Glutamatergic neuron (in vitro differentiated cells): ENCODE measurements around the gene AMPH. TPM values are rescaled to one million over a fixed set of nuclear protein-coding genes. Genes with fewer than 3 reads are reported as not detected.

Experiments
- DNase-seq: peaks from one replicate; pipeline ENCODE4 v3.0.0; 2022
- H3K27ac Mint-ChIP-seq: one replicate; pipeline ENCODE4 v1.8.0; 2020; ENCODE audit warnings: mild to moderate bottlenecking, mixed read lengths, inconsistent platforms; ENCODE audit not compliant: unreplicated experiment
- H3K27me3 Mint-ChIP-seq: one replicate; pipeline ENCODE4 v1.8.0; 2020; ENCODE audit warnings: mild to moderate bottlenecking, moderate library complexity, mixed read lengths, inconsistent platforms; ENCODE audit not compliant: unreplicated experiment
- H3K36me3 Mint-ChIP-seq: one replicate; pipeline ENCODE4 v1.8.0; 2020; ENCODE audit warnings: mild to moderate bottlenecking, mixed read lengths, inconsistent platforms; ENCODE audit not compliant: unreplicated experiment
- H3K4me1 Mint-ChIP-seq: one replicate; pipeline ENCODE4 v1.8.0; 2020; ENCODE audit warnings: mild to moderate bottlenecking, low read depth, mixed read lengths, inconsistent platforms; ENCODE audit not compliant: unreplicated experiment
- H3K4me3 Mint-ChIP-seq: one replicate; pipeline ENCODE4 v1.8.0; 2020; ENCODE audit warnings: mild to moderate bottlenecking, mixed read lengths, inconsistent platforms; ENCODE audit not compliant: unreplicated experiment
- H3K9me3 Mint-ChIP-seq: one replicate; pipeline ENCODE4 v1.8.0; 2020; ENCODE audit warnings: mild to moderate bottlenecking, moderate library complexity, mixed read lengths, inconsistent platforms; ENCODE audit not compliant: unreplicated experiment
- total RNA-seq: library from RNA; stranded (reverse); fragmentation: NEBNext Ultra II Directional; extraction: Animal tissue kit (Norgen Biotek cat#: 25700); gene quantifications from one replicate; pipeline ENCODE4 v1.2.1, GENCODE V29; 2021; ENCODE audit not compliant: unreplicated experiment
- TF ChIP-seq, protein P1 (sequence below): fragments of 200-600 bp; sonication (generic); IDR thresholded peaks from one replicate; pipeline ENCODE4 v1.5.0; 2021; ENCODE audit not compliant: partially characterized antibody, unreplicated experiment

The AMPH gene
- total RNA-seq, 1 donor from 2014 or later: 9.4 TPM

GRCh38 chr7:38629651-38630510 is 1.3 kb downstream of the AMPH start:
- peaks cover 5% of the 10 kb centered on the region for H3K27me3 Mint-ChIP-seq
- peak overlapping the region; percentile 77 for H3K4me3 Mint-ChIP-seq
- H3K4me1 Mint-ChIP-seq: peaks cover 8% of the 10 kb centered on the region
- TF ChIP-seq, protein P1, sequence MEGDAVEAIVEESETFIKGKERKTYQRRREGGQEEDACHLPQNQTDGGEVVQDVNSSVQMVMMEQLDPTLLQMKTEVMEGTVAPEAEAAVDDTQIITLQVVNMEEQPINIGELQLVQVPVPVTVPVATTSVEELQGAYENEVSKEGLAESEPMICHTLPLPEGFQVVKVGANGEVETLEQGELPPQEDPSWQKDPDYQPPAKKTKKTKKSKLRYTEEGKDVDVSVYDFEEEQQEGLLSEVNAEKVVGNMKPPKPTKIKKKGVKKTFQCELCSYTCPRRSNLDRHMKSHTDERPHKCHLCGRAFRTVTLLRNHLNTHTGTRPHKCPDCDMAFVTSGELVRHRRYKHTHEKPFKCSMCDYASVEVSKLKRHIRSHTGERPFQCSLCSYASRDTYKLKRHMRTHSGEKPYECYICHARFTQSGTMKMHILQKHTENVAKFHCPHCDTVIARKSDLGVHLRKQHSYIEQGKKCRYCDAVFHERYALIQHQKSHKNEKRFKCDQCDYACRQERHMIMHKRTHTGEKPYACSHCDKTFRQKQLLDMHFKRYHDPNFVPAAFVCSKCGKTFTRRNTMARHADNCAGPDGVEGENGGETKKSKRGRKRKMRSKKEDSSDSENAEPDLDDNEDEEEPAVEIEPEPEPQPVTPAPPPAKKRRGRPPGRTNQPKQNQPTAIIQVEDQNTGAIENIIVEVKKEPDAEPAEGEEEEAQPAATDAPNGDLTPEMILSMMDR: no peak
- DNase-seq: no peak
- H3K9me3 Mint-ChIP-seq: peaks cover 4% of the 10 kb centered on the region
- H3K36me3 Mint-ChIP-seq: peaks cover 9% of the 10 kb centered on the region
- no peak overlapping the region for H3K27ac Mint-ChIP-seq

GRCh38 chr7:38628630-38629385 is 2.4 kb downstream of the AMPH start:
- Mint-ChIP-seq H3K4me1 (peaks cover 8% of the 10 kb centered on the region), H3K36me3 (peaks cover 14% of the 10 kb centered on the region)
- no peak for DNase-seq

DNA sequence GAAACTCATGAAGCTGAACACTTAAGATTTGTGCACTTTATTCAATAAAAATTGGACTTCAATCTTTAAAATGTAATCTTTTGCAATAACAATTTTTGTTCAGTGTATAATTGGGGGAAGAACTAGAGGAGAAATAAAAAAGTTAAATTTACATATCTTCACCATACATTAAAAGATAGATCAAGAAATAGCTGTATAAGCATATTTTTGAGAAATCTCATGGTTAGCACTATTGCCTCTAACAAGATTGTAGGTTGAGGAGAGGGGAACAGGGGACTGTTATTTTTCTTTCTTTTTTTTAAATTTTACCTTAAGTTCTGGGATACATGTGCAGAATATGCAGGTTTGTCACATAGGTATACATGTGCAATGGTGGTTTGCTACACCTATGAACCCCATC is 5.3 kb downstream of the AMPH start:
- Mint-ChIP-seq H3K27me3 (peaks cover 3% of the 10 kb centered on the region), H3K36me3 (peaks cover 14% of the 10 kb centered on the region), H3K27ac (no peak overlapping the region), H3K9me3 (peaks cover 4% of the 10 kb centered on the region), H3K4me1 (peaks cover 8% of the 10 kb centered on the region), H3K4me3 (no peak overlapping the region)
- no peak for DNase-seq
- TF ChIP-seq, protein P1: no peak

More at GRCh38 chr7:38628630-38629385, 2.4 kb downstream of the AMPH start:
- no peak overlapping the region for H3K27ac Mint-ChIP-seq
- peaks cover 5% of the 10 kb centered on the region for H3K27me3 Mint-ChIP-seq
- no peak overlapping the region for H3K4me3 Mint-ChIP-seq
- TF ChIP-seq, protein P1: no peak
- H3K9me3 Mint-ChIP-seq: peaks cover 4% of the 10 kb centered on the region

GRCh38 chr7:38615665-38616064 is 15.5 kb downstream of the AMPH start:
- H3K9me3 Mint-ChIP-seq: no peaks in the 10 kb centered on the region
- no peak overlapping the region for H3K4me3 Mint-ChIP-seq
- H3K4me1 Mint-ChIP-seq: no peaks in the 10 kb centered on the region
- no peak for DNase-seq
- H3K36me3 Mint-ChIP-seq: no peaks in the 10 kb centered on the region
- H3K27ac Mint-ChIP-seq: no peak overlapping the region
- TF ChIP-seq, protein P1: no peak
- no peaks in the 10 kb centered on the region for H3K27me3 Mint-ChIP-seq
